ENCODE measurements around the gene PDF.

Gene PDF

DNA sequence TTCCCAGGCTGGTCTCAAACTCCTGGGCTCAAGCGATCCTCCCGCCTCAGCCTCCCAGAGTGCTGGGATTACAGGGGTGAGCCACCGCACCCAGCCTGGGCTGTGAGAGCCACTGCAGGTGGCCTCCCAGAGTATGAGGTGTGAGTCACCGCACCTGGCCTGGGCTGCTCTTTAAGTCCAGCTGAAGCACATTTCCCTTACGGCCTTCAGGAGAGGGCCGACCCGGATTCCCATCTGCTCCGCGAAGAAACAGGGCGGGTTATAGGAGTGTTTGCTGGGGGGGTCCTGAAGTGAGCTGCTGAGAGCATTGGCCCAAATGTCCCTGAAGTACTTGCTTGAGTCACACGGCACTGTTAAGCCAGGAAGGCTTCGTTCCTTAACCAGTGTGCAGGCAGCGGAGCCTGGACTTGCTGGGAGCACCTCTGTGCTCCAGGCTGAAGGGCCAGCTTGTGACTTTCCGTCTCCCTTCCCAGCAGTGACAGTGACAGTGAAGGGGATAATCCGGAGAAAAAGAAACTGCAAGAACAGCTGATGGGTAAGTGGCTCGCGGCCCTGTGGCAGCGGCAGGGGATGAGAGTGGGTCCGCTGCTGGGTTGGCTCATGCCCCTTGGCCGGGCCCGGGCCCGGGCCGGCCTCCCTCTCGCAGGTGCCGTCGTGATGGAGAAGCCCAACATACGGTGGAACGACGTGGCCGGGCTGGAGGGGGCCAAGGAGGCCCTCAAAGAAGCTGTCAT, 12.0 kb downstream of the PDF start:
- no peak overlapping the region for H3K4me3 ChIP-seq (ENCODE audit: low read length in 2 of 2)
- H3K4me1 ChIP-seq (ENCODE audit: control insufficient read depth in 2 of 2, insufficient read depth in 2 of 2, low read length in 2 of 2), result no peaks in the 10 kb centered on the region
- H3K9ac ChIP-seq (ENCODE audit: low read depth in 1 of 2, low read length in 2 of 2), result no peak overlapping the region
- no peak overlapping the region for H3K27ac ChIP-seq (ENCODE audit: low read depth in 2 of 2, low read length in 2 of 2)
- H3K27me3 ChIP-seq (ENCODE audit: control insufficient read depth in 2 of 2, insufficient read depth in 2 of 2, low read length in 2 of 2), result no peaks in the 10 kb centered on the region
- H3K9me3 ChIP-seq (ENCODE audit: control insufficient read depth in 2 of 2, low read length in 2 of 2), result no peaks in the 10 kb centered on the region
- peaks cover 71 to 82% of the 10 kb centered on the region in 2 donors for H3K36me3 ChIP-seq (ENCODE audit: control insufficient read depth in 2 of 2, insufficient read depth in 2 of 2, low read length in 2 of 2)

DNA sequence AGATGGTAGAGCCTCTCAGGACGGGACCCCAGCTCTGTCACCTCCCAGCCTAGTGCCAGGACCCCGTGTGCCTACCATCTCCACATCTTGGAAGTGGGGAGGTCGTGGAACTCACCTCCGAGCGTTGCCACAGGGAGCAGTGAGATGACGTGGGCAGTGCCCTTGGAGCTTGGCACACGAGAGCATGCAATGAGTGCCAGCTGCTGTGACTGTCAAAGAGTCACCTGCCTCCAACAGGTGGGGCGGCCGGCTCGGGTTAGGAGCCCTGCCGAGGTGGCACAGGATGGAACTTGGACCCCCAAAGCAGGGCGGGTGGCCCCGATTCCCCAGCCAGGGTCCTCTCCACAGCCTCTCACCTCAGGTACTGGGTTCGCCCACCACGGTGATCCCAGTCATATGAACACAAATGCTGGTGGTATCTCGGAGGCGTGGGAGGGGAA, 13.8 kb downstream of the PDF start:
- no peak overlapping the region for H3K4me3 ChIP-seq (ENCODE audit: low read length in 2 of 2)
- peaks cover 4 to 6% of the 10 kb centered on the region in 2 donors for H3K4me1 ChIP-seq (ENCODE audit: control insufficient read depth in 2 of 2, insufficient read depth in 2 of 2, low read length in 2 of 2)
- H3K27me3 ChIP-seq (ENCODE audit: control insufficient read depth in 2 of 2, insufficient read depth in 2 of 2, low read length in 2 of 2), result no peaks in the 10 kb centered on the region
- H3K9me3 ChIP-seq (ENCODE audit: control insufficient read depth in 2 of 2, low read length in 2 of 2), result no peaks in the 10 kb centered on the region
- no peak overlapping the region for H3K9ac ChIP-seq (ENCODE audit: low read depth in 1 of 2, low read length in 2 of 2)
- no peak overlapping the region for H3K27ac ChIP-seq (ENCODE audit: low read depth in 2 of 2, low read length in 2 of 2)
- H3K36me3 ChIP-seq (ENCODE audit: control insufficient read depth in 2 of 2, insufficient read depth in 2 of 2, low read length in 2 of 2), result peaks cover 57 to 66% of the 10 kb centered on the region in 2 donors

DNA sequence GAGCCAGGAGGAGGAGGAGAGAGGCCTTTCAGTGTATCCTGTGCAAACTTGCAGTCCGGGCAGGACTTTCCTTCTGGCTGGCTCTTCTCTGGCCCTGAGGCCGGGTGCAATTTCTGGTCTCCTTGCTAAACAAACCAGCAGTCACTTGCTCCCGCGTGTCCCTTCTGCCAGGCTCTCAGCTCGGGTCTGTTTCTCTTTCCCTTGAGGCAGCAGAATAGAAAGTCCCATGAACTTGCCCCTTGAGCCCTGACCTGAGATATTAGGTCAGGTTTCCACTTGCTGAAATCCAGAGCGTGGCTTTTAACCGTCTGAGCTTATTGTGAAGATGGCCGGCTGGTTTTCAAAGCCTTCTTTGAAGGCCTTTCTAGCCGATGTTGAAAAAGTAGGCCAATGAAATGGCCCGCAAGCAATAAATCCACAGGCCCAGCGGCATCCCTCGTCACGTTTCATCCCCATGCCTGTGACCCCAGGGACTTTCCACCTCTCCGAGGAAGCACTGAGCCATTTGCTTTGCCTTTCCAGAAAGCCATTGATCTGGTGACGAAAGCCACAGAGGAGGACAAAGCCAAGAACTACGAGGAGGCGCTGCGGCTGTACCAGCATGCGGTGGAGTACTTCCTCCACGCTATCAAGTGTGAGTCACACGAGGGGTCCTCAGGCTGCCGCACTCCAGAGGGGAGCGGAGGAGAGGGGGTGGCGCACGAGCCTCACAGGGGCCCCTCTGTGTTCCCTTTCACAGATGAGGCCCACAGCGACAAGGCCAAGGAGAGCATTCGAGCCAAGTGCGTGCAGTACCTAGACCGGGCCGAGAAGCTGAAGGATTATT, 14.7 kb downstream of the PDF start:
- Histone ChIP-seq H3K9ac (ENCODE audit: low read depth in 1 of 2, low read length in 2 of 2) (no peak overlapping the region), H3K36me3 (ENCODE audit: control insufficient read depth in 2 of 2, insufficient read depth in 2 of 2, low read length in 2 of 2) (peaks cover 48 to 59% of the 10 kb centered on the region in 2 donors), H3K27ac (ENCODE audit: low read depth in 2 of 2, low read length in 2 of 2) (no peak overlapping the region), H3K27me3 (ENCODE audit: control insufficient read depth in 2 of 2, insufficient read depth in 2 of 2, low read length in 2 of 2) (no peaks in the 10 kb centered on the region), H3K4me1 (ENCODE audit: control insufficient read depth in 2 of 2, insufficient read depth in 2 of 2, low read length in 2 of 2) (peaks cover 4 to 7% of the 10 kb centered on the region in 2 donors), H3K9me3 (ENCODE audit: control insufficient read depth in 2 of 2, low read length in 2 of 2) (no peaks in the 10 kb centered on the region), H3K4me3 (ENCODE audit: low read length in 2 of 2) (no peak overlapping the region)

- H3K9me3 ChIP-seq (ENCODE audit: control insufficient read depth in 2 of 2, low read length in 2 of 2), result no peaks in the 10 kb centered on the region
- peaks cover 4 to 10% of the 10 kb centered on the region in 2 donors for H3K4me1 ChIP-seq (ENCODE audit: control insufficient read depth in 2 of 2, insufficient read depth in 2 of 2, low read length in 2 of 2)
- H3K36me3 ChIP-seq (ENCODE audit: control insufficient read depth in 2 of 2, insufficient read depth in 2 of 2, low read length in 2 of 2), result peaks cover 37 to 47% of the 10 kb centered on the region in 2 donors
- no peak overlapping the region for H3K4me3 ChIP-seq (ENCODE audit: low read length in 2 of 2)
- H3K27ac ChIP-seq (ENCODE audit: low read depth in 2 of 2, low read length in 2 of 2), result no peak overlapping the region
- H3K9ac ChIP-seq (ENCODE audit: low read depth in 1 of 2, low read length in 2 of 2), result no peak overlapping the region
- H3K27me3 ChIP-seq (ENCODE audit: control insufficient read depth in 2 of 2, insufficient read depth in 2 of 2, low read length in 2 of 2), result no peaks in the 10 kb centered on the region
Observed at GRCh38 chr16:69314534-69314933, 15.9 kb downstream of the PDF start.

GRCh38 chr16:69313469-69313868, 16.9 kb downstream of the PDF start:
- Histone ChIP-seq H3K27ac (ENCODE audit: low read depth in 2 of 2, low read length in 2 of 2) (no peak overlapping the region), H3K4me3 (ENCODE audit: low read length in 2 of 2) (no peak overlapping the region), H3K27me3 (ENCODE audit: control insufficient read depth in 2 of 2, insufficient read depth in 2 of 2, low read length in 2 of 2) (no peaks in the 10 kb centered on the region), H3K9me3 (ENCODE audit: control insufficient read depth in 2 of 2, low read length in 2 of 2) (no peaks in the 10 kb centered on the region), H3K9ac (ENCODE audit: low read depth in 1 of 2, low read length in 2 of 2) (no peak overlapping the region), H3K36me3 (ENCODE audit: control insufficient read depth in 2 of 2, insufficient read depth in 2 of 2, low read length in 2 of 2) (peaks cover 26 to 37% of the 10 kb centered on the region in 2 donors), H3K4me1 (ENCODE audit: control insufficient read depth in 2 of 2, insufficient read depth in 2 of 2, low read length in 2 of 2) (peaks cover 4 to 10% of the 10 kb centered on the region in 2 donors)

DNA sequence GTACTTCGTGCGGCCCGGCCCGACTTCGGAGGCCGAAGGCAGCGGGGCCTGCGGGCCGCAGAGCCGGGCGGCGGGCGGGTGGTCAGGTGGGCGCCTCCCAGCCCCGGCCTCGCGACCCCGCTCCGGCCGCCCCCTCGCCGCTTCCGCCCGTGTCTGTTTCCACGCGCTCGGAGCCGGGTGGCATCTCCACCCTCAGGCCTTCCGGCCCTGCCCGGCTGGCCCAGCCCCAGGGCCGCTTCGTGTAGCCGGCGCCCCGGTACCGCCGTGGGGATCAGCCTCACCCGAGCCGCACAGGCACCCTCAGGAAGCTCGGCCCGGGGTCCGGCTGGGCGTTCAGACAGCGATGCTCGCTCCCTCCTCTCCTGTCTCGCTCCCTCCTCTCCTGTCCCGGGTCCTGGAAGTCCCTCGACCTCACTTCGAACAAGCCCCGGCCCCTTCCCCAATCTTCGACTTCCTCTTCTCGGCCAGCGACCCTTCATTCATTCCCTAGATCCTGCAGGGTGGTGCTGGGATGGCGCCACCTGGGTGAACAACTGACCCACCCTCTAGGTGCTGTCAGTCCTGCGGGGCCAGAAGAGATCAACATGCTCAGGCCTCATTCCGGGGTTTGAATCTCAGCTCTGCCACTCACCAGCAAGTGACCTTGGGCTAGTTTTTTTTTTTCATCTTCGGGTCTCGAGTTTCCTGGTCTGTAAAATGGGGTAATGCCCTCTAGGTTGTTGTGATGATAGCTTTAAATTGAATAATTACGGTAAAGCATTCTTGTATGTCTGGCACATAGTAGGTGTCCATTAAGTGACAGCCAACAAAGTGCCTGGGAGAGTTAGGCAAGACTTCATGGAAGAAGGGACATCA, 18.6 kb downstream of the PDF start:
- peaks cover 15 to 26% of the 10 kb centered on the region in 2 donors for H3K36me3 ChIP-seq (ENCODE audit: control insufficient read depth in 2 of 2, insufficient read depth in 2 of 2, low read length in 2 of 2)
- no peaks in the 10 kb centered on the region for H3K27me3 ChIP-seq (ENCODE audit: control insufficient read depth in 2 of 2, insufficient read depth in 2 of 2, low read length in 2 of 2)
- peak overlapping the region; percentile 84 to 88 for H3K9ac ChIP-seq (ENCODE audit: low read depth in 1 of 2, low read length in 2 of 2)
- peak overlapping the region; percentile 80 to 85 for H3K4me3 ChIP-seq (ENCODE audit: low read length in 2 of 2)
- H3K27ac ChIP-seq (ENCODE audit: low read depth in 2 of 2, low read length in 2 of 2), result peak overlapping the region; percentile 82 to 86
- H3K4me1 ChIP-seq (ENCODE audit: control insufficient read depth in 2 of 2, insufficient read depth in 2 of 2, low read length in 2 of 2), result peaks cover 4 to 10% of the 10 kb centered on the region in 2 donors
- H3K9me3 ChIP-seq (ENCODE audit: control insufficient read depth in 2 of 2, low read length in 2 of 2), result no peaks in the 10 kb centered on the region

- peaks cover 4 to 10% of the 10 kb centered on the region in 2 donors for H3K4me1 ChIP-seq (ENCODE audit: control insufficient read depth in 2 of 2, insufficient read depth in 2 of 2, low read length in 2 of 2)
- H3K9ac ChIP-seq (ENCODE audit: low read depth in 1 of 2, low read length in 2 of 2), result peak within 1 kb of the TSS; percentile 84 to 88
- H3K36me3 ChIP-seq (ENCODE audit: control insufficient read depth in 2 of 2, insufficient read depth in 2 of 2, low read length in 2 of 2), result peaks cover 7 to 18% of the 10 kb centered on the region in 2 donors
- no peaks in the 10 kb centered on the region for H3K9me3 ChIP-seq (ENCODE audit: control insufficient read depth in 2 of 2, low read length in 2 of 2)
- H3K4me3 ChIP-seq (ENCODE audit: low read length in 2 of 2), result peak within 1 kb of the TSS; percentile 80 to 93
- no peaks in the 10 kb centered on the region for H3K27me3 ChIP-seq (ENCODE audit: control insufficient read depth in 2 of 2, insufficient read depth in 2 of 2, low read length in 2 of 2)
- H3K27ac ChIP-seq (ENCODE audit: low read depth in 2 of 2, low read length in 2 of 2), result peak within 1 kb of the TSS; percentile 82 to 86
Observed at GRCh38 chr16:69310653-69311532, 19.5 kb downstream of the PDF start, which contains the start of gene VPS4A. VPS4A (plus strand) TSS chr16:69311350; CDS start chr16:69311512, 162 bp downstream.

DNA sequence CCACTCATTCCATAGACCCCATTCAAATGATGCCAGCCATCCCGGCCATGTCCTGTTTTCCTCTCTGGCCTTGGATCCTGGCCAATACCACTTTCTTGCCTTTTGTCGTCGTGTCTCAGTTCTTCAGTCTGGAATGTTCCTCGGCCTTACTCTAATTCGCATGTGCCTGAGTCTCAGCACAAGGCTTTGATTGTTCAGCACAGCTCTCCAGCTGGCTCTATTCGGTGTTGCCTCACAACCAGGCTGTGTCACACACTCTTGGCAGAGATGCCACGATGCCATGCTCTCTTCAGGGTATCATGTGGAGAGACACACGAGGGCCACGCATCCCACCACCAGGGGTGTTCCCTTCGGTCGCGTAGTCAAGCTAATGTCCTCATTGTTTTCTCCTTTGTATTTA, 21.1 kb downstream of the PDF start:
- no peaks in the 10 kb centered on the region for H3K9me3 ChIP-seq (ENCODE audit: control insufficient read depth in 2 of 2, low read length in 2 of 2)
- H3K9ac ChIP-seq (ENCODE audit: low read depth in 1 of 2, low read length in 2 of 2), result no peak overlapping the region
- H3K36me3 ChIP-seq (ENCODE audit: control insufficient read depth in 2 of 2, insufficient read depth in 2 of 2, low read length in 2 of 2), result peaks cover under 1 to 3% of the 10 kb centered on the region in 2 donors
- no peak overlapping the region for H3K4me3 ChIP-seq (ENCODE audit: low read length in 2 of 2)
- no peak overlapping the region for H3K27ac ChIP-seq (ENCODE audit: low read depth in 2 of 2, low read length in 2 of 2)
- H3K4me1 ChIP-seq (ENCODE audit: control insufficient read depth in 2 of 2, insufficient read depth in 2 of 2, low read length in 2 of 2), result peaks cover 4 to 10% of the 10 kb centered on the region in 2 donors
- H3K27me3 ChIP-seq (ENCODE audit: control insufficient read depth in 2 of 2, insufficient read depth in 2 of 2, low read length in 2 of 2), result no peaks in the 10 kb centered on the region

GRCh38 chr16:69307856-69308255, 22.5 kb downstream of the PDF start:
- Histone ChIP-seq H3K9me3 (ENCODE audit: control insufficient read depth in 2 of 2, low read length in 2 of 2) (no peaks in the 10 kb centered on the region), H3K27me3 (ENCODE audit: control insufficient read depth in 2 of 2, insufficient read depth in 2 of 2, low read length in 2 of 2) (no peaks in the 10 kb centered on the region), H3K9ac (ENCODE audit: low read depth in 1 of 2, low read length in 2 of 2) (no peak overlapping the region), H3K36me3 (ENCODE audit: control insufficient read depth in 2 of 2, insufficient read depth in 2 of 2, low read length in 2 of 2) (peaks cover 2 to 4% of the 10 kb centered on the region in 2 donors), H3K4me3 (ENCODE audit: low read length in 2 of 2) (no peak overlapping the region), H3K4me1 (ENCODE audit: control insufficient read depth in 2 of 2, insufficient read depth in 2 of 2, low read length in 2 of 2) (peaks cover 4 to 10% of the 10 kb centered on the region in 2 donors), H3K27ac (ENCODE audit: low read depth in 2 of 2, low read length in 2 of 2) (no peak overlapping the region)
